Stimulated activated CD8-positive, alpha-beta memory T cell treated with anti-CD3 and anti-CD28 coated beads, Interleukin-2, amount 100 ng/mL, for 1 hour (primary cell): ENCODE data around the gene OR56A1.
"Not testable (repeated sequence)": the region's sequence is repeated elsewhere in the genome, so short reads cannot be mapped to it uniquely, and the experiment has no call there.

Source experiments
- DNase-seq, 2 donors: peaks; one replicate each; pipeline ENCODE4 v3.0.0-alpha.2; 2020; ENCODE audit warnings: low read depth in 2 of 2

OR56A1 gene

GRCh38 chr11:6030708-6031405 lies at the start of gene OR56A1:
Gene OR56A1, minus strand, starts transcription at chr11:6030758. Its CDS starts 3,066 bp downstream, at chr11:6027692.
- DNase-seq: no peak

GRCh38 chr11:6079463-6079862 lies 48.9 kb upstream of the OR56A1 start:
- DNase-seq: no peak

GRCh38 chr11:6077723-6078122 lies 47.2 kb upstream of the OR56A1 start:
- DNase-seq: no peak

GRCh38 chr11:6076443-6076842 lies 45.9 kb upstream of the OR56A1 start:
- not testable (repeated sequence) for DNase-seq

GRCh38 chr11:6067502-6067901 lies 36.9 kb upstream of the OR56A1 start:
- DNase-seq: no peak

- DNase-seq: no peak
Measured at GRCh38 chr11:6062691-6063358, 32.3 kb upstream of the OR56A1 start.

- DNase-seq: no peak
Measured at GRCh38 chr11:6061475-6061874, 30.9 kb upstream of the OR56A1 start.

- DNase-seq: no peak
Measured at GRCh38 chr11:6057452-6057851, 26.9 kb upstream of the OR56A1 start.

GRCh38 chr11:6055569-6055968 lies 25.0 kb upstream of the OR56A1 start:
- no peak for DNase-seq

GRCh38 chr11:6052374-6052773 lies 21.8 kb upstream of the OR56A1 start:
- DNase-seq: no peak

- no peak for DNase-seq
Measured at GRCh38 chr11:6040874-6041273, 10.3 kb upstream of the OR56A1 start.

GRCh38 chr11:6027501-6027900 lies 3.1 kb downstream of the OR56A1 start:
- no peak for DNase-seq

- DNase-seq: no peak
Measured at GRCh38 chr11:6025056-6025455, 5.5 kb downstream of the OR56A1 start.

- no peak for DNase-seq
Measured at GRCh38 chr11:6022956-6023355, 7.6 kb downstream of the OR56A1 start.

- no peak for DNase-seq
Measured at GRCh38 chr11:6013042-6013441, 17.5 kb downstream of the OR56A1 start.

- DNase-seq: no peak
Measured at GRCh38 chr11:6012035-6012668, 18.4 kb downstream of the OR56A1 start.

- DNase-seq: no peak
Measured at GRCh38 chr11:6006846-6007245, 23.7 kb downstream of the OR56A1 start, which contains the start of gene OR56A4. Gene OR56A4, minus strand, starts transcription at chr11:6006946. Its CDS starts 3,954 bp downstream, at chr11:6002992.

GRCh38 chr11:6006395-6006794 lies 24.2 kb downstream of the OR56A1 start:
- DNase-seq: no peak

- DNase-seq: no peak
Measured at GRCh38 chr11:6002202-6002699, 28.3 kb downstream of the OR56A1 start.

GRCh38 chr11:5994791-5995190 lies 35.8 kb downstream of the OR56A1 start:
- DNase-seq: no peak

GRCh38 chr11:5992604-5993251 lies 37.8 kb downstream of the OR56A1 start:
- no peak for DNase-seq

- no peak for DNase-seq
Measured at GRCh38 chr11:5992150-5992549, 38.4 kb downstream of the OR56A1 start.
